Eye (tissue), 1 donor: ENCODE measurements around the gene KANK2.

Source experiments
- DNase-seq: peaks from one replicate; pipeline ENCODE4 v3.0.0-alpha.2; 2015

KANK2 gene

DNA sequence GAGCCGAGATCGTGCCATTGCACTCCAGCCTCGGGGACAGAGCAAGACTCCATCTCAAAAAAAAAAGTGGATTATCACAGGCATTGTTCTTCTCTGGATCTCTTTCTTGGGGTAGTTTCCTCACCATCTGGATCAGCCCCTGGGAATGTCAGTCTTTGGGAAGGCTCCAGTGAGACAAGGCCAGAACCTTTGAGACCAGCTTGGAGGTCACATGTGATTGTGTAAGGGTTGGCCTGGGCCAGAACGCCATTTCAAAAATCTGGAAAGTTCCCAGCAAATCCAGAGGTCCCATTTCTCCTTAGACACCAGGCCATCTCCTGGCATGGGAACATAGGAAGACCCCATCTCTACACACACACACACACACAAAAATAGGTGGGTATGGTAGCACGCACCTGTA lies 27.8 kb upstream of the KANK2 start:
- no peak for DNase-seq

DNA sequence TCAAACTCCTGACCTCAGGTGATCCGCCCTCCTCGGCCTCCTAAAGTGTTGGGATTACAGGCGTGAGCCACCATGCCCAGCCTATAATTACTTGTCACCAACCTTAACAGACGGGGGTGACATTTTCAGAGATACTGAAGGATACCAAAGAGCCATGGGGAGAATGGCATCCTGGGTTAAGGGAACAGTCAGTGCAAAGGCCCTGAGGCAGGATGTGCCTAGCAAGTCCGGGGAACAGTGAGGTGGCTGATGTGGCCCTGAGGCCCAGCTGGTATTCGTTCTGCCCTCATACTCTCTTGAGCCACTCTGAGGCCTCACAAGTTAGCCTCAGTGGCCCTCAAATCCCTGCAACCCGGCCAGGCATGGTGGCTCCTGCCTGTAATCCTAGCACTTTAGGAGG lies 27.1 kb upstream of the KANK2 start:
- no peak for DNase-seq

DNA sequence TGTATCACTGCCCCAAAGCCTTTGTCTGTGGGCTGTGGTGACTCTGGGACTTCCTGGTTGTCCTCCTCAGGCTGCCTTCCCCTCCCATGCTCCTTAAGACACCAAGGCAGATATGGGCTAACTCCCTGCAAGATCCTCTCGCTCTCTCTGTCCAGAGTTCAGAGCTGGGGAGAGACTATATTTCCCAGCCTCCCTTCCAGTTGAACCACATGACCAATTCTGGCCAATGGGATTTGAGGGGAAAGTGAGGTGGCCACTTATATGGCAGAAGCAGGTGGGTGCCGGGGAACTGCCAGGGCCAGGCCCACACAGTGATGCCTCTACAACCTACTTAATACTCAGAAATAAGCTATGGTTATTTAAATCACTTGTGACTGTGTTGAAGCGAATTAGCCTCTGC lies 25.9 kb upstream of the KANK2 start:
- DNase-seq, result no peak

DNA sequence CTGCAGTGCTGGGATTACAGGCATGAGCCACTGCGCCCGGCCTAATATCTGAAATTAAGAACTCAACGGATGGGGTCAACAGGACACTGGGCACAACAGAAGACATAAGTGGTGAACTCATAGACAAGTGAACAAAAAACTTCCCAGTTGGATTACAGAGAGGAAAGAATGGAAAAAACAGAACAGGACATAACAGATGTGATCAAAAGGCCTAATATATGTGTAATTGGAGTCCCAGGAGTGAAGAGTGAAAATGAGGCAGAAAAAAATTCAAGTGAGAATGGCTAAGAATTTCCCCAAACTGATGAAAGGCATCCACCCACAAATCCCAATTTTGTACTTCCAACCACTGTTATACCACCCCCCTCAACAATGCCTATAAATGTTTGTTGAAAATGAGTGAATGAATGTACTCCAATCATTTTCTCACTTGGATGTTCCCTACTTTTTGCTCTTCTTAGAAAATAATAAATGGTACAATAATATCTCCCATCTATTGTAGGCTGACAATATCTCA lies 23.8 kb upstream of the KANK2 start:
- no peak for DNase-seq

DNA sequence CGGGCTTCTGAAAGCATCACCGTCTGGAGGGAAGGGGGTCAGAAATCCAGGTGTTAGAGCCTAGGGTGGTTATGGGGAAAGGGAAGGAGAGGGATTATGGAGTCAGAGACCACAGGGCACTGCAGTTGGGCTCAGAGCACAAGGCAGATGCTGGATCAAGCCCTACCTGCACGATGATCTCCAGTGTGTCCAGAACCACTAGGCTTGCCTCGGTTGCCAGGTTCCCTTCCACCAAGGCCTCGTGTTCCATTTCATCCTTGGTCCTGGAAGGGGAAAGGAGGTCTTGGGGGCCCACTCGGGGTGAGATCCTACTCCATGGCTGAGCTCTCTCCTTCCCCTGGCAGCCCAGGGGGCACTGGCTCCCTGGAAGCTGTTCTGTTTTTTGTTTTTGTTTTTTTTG lies 17.0 kb upstream of the KANK2 start:
- DNase-seq, result no peak

DNA sequence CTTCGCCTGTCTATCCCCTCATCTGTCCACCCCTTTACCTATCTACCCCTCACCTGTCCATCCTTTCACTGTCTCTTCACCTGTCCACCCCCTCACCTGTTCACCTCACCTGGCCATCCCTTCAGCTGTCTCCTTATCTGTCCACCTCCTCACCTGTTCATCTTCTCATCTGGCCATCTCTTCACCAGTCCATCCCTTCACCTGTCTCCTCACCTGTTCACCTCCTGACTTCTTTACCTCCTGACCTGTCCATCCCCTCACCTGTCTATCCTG lies 13.2 kb upstream of the KANK2 start:
- DNase-seq, result no peak

DNA sequence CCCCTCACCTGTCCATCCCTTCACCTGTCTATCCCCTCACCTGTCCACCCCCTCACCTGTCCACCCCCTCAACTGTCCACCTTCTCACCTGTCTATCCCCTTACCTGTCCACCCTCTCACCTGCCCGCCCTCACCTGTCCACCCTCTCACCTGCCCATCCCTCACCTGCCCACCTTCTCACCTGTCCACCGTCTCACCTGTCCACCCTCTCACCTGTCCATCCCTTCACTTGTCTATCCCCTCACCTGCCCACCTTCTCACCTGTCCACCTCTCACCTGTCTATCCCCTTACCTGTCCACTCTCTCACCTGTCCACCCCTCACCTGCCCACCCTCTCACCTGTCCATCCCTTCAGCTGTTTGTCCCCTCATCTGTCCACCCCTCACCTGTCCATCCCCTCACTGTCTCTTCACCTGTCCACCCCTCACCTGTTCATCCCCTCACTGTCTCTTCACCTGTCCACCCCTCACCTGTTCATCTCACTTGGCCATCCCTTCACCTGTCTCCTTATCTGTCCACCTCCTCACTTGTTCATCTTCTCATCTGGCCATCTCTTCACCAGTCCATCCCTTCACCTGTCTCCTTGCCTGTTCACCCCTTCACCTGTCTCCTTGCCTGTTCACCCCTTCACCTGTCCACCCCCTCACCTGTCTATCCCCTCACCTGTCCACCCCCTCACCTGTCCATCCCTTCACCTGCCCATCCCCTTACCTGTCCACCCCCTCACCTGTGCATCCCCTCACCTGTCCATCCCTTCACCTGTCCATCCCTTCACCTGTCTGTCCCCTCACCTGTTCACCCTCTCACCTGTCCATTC lies 12.7 kb upstream of the KANK2 start:
- DNase-seq, result peak; percentile 20

DNA sequence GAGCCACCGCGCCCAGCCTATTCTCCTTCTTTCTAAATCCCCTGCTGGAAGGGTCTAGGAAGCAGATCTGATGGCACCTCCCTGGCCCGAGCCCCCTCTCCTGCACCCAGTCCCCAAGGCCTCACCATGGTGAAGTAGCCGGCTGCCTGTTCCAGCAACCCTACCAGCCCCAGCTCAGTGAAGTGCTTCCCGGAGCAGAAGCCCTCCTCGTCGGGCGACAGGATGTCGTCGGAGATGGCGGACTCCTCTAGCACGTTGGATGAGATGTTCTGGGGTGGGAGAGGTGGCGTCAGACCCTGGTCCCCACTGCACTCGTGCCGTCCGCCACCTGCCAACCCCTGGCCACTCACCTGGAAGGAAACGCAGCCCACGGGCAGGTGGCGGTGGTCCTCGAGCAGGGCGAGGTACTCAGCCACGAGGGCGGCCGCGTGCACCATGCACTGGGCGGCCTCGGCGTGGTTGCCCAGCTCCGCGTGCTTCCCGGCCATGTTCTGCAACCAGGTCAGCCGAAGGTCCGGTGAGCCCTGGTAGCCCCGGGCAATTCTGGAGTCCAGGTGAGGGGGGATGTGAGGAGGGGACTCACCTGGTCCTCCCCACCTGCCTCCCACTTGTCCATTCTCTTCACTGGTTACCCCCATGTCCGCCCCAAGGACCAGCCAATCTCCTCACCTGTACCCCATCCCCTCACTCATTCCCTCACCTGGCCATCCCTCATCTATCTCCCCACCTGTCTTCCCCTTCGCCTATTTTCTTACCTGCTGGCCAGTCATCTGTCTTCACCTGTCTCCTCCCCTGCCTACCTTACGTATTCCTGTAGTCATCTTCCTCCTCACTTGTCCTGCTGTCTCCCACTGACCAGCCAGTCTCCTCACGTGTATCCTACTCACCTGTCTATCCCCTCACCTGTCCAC lies 11.5 kb upstream of the KANK2 start:
- DNase-seq, result peak; percentile 21

DNA sequence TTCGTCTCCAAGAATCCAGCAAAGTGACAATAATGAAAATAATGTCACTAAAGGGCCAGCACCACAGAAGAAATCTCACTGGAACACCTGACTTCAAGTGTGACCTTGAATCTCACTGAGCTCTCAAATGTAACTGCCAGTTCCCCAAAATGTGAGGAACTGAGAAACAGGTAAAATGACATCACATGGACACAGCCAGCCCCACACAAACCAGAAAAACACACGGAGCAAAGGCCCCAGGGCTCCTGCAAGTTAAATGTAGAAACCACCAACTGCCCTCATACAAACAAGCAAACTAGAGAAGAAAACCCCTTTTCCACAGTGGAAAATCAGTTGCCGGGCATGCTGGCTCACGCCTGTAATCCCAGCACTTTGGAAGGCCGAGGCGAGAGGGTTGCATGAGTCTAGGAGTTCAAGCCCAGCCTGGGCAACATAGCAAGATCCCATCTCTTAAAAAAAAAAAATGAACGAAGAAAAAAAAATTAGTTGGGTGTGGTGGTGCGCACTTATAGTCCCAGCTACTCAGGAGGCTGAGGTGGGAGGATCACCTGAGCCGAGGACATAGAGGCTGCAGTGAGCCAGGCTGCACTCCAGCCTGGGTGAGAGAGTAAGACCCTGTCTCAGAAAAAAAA lies 8.7 kb upstream of the KANK2 start:
- DNase-seq, result no peak

DNA sequence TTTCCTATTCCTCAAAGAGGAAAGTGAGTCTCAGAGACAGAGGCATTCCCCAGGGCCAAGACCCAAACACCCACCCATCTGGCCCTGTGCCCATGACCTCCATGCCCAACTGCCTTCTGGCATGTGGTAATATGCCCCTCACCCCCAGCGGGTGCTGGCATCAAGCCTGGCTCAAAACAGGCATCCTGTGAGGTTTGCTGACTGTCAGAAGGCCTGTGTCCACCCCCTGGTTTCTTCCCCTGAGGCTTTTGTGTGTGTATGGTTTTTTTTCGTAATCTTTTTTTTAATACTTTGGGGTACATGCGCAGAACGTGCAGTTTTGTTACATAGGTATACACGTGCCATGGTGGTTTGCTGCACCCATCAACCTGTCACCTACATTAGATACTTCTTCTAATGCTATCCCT lies 7.6 kb upstream of the KANK2 start:
- DNase-seq, result no peak

DNA sequence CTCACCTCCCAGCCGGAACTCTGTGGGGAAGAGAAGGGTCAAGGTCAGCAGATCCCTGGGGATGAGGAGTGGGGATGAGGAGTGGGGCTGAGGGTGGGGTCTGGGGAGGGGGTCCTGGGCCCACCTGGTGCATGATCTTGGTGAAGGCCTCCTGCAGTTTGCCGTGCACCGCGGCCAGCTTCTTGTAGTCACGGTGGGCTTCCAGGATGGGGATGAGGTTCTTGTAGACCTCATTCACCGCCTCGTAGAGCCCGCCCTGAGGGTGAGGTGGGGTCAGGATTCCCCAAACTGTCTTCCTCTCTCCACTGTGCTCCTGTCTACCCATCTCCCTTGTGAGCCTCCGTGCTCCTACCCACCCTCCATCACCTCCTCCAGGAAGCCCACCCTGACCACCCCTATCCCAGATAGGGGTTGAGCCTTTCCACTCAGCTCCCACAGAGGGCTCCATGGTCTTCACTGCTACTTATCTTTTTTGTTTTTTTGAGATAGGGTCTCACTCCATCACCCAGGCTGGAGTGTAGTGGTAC lies 6.8 kb upstream of the KANK2 start:
- no peak for DNase-seq

DNA sequence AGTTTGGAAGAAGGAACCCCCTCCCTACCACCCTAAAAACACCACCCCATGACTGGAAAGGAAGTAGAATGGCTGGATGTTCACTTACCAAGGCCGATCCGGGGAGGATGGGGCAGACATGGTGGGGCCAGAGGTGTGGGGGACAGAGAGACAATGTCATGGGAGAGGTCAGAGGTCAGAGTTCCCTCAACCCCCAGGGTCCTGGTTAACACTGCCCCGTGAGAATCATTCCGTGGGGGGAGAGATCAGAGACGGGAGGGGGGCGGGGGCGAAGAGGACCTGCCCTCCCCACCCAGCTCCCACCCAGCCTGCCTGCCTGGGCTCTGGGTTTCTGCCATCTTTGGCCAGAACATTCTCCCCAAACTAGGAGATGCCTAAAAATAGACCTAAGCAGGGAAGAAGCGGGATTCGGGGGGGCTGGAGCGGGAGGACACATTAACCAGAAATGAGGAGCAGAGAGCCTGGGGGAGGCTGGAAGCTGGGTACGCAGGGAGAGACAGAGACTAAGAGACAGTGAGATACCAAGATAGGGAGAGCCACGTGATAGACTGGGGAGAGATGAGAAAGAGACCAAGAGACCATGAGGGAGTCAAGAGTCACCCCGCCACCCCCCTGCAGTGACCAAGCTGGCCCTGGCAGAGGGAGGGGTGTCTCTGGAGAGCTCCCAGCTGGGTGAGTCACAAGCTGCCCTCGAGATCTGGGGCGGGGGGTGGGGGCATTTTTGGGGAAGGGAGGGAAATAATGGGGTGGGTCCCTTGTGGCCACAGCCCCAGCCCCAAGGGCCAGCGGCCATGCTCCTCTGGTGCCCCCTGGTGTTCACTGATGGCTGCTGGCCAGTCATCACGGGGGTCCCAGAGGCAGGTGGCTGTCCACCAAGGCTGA lies 6.1 kb upstream of the KANK2 start:
- peak; percentile 63 for DNase-seq

DNA sequence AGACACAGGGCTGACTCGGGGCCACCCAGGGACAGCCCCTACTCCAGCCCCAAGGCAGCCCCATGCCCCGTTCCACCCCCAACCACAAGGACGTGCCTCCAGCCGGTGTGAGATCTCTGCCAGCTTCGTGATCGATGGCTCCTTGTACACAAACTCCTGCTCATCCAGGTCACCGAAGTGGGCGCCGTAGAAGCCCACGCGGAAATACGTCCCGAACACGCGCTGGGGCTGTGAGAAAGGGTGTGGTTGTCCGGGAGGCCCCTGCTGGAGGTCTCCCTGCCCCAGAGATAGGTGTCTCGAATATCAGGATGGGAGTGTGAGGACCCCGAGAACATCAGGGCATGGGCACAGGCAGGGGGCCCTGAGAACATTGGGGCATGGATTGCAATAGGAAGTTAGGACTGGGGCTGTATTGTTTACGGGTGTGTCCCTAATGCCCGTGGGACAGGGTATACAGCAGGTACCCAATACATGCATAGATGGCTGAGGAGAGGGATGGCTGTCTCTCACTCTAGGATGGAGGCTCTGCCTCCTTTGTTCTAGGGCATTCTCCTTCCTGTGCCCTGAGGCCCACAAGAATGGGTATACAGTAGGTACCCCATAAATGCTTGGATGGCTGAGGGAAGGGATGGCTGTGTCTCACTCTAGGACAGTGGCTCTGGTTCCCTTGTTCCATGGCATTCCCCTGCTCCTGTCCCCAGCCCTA lies 5.3 kb upstream of the KANK2 start:
- DNase-seq, result no peak

DNA sequence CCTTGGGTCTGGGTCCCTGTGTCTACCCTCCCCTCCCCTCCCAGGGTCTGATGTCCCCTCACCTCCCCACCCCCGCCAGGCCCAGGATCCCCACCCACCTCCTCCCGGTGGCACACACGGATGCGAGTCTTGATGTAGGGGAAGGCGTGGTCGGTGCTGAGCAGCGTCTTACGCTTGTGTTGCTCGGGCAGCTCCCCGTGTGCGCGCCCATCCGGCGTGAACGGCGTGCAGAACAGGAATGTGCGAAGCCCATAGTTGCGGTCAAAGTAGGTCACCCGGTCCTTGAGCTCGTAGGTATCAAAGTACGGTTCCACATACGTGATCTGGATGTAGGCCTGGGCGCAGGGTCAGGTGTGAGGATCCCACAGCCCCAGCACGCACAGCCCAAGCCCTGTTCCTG lies 4.4 kb upstream of the KANK2 start:
- no peak for DNase-seq

DNA sequence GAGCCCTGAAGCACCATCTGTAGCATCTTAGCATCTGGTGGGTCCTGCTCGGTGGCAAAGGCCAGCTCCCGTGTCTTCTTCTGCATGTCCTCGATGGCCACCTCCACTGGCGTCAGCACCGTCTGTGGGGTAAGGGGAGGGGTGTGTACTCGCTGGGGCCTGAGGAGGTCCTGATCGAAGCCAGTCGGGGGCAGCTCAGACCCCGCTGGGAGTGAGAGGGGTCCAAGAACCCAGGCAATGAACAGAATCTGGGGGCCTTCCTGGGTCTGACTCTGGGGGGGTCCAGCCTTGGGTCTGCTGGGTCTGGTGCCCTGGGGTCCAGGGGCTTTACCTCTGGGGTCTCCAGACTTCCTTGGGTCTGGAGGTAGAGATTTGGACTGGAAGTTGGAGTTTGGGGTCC lies 3.6 kb upstream of the KANK2 start:
- DNase-seq, result no peak

DNA sequence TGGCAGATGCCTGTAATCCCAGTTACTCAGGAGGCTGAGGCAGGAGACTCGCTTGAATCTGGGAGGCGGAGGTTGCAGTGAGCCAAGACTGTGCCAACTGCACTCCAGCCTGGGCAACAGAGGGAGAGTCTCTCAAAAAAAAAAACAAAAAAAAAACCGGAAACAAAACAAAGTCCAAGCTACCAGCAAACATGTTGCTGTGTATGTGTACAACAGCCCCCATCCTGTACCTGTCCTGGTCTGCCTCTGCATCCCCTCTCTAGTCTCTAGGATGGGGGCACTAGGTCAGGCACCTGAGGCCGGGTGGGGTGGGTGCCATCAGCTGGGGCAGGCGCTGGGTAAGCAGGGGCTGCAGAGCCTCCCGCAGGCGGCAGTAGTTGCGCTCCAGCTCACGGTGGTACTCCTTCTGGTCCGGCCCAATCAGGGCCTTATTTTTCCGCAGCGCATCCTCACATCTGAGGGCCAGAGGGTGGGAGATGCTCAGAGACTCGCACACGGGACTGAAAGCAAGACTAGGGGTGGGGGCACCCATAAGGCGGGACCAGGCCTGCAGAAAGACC lies 2.8 kb upstream of the KANK2 start:
- no peak for DNase-seq

DNA sequence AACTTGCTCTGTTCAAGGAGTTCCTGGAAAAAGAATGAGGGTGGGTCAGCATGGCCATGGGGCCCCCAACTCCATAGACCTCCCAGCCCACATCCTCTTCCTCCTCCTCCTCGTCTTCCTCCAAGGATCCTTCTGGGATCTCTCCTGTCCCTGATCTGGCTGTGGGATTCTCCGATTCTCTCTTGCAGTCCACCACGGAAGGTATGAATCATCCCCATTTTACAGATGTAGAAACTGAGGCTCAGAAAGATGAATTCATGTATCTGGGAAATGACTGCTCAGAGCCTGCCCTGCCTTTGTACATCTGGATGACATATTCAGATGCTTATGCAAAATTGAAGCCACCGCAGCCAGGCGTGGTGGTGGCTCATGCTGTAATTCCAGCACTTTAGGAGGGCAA lies 2.2 kb upstream of the KANK2 start:
- no peak for DNase-seq

DNA sequence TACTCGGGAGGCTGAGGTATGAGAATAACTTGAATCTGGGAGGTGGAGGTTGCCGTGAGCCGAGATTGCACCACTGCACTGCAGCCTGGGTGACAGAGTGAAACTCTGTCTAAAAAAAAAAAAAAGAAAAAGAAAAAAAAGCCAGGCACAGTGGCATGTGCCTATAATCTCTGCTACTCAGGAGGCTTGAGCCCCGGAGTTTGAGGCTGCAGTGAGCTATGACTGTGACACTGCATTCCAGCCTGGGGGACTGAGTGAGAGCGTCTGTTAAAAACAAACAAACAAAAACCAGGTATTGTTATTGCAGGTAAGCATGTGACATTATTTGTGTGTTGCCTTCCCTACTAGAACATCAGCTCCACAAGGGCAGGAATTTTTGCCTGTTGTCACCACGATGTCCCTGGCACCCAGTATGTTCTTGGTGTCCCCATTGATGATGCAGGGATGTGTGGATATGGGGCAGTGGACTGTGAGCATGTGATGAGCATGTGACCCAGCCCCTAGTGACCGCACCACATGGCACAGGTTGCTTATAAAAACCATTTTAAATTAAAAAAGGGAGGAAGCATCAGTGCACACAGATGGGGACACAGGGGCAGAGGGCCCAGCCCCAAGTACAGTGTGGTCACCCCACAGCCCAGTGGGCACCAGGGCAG lies 1.6 kb upstream of the KANK2 start:
- DNase-seq, result peak; percentile 24

DNA sequence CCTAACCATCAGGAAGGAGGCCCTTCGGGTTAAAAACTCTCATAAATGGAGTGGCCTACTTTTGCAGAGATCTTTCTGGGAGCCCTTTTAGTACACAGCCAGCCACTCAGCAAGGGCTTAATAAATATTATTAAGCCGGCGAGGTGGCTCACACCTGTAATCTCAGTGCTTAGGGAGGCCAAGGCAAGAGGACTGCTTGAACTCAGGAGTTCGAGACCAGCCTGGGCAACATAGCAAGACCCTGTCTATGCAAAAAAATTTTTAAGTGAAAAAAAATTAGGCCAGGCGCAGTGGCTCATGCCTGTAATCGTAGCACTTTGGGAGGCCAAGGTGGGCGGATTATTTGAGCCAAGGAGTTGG lies 810 bp upstream of the KANK2 start:
- no peak for DNase-seq

DNA sequence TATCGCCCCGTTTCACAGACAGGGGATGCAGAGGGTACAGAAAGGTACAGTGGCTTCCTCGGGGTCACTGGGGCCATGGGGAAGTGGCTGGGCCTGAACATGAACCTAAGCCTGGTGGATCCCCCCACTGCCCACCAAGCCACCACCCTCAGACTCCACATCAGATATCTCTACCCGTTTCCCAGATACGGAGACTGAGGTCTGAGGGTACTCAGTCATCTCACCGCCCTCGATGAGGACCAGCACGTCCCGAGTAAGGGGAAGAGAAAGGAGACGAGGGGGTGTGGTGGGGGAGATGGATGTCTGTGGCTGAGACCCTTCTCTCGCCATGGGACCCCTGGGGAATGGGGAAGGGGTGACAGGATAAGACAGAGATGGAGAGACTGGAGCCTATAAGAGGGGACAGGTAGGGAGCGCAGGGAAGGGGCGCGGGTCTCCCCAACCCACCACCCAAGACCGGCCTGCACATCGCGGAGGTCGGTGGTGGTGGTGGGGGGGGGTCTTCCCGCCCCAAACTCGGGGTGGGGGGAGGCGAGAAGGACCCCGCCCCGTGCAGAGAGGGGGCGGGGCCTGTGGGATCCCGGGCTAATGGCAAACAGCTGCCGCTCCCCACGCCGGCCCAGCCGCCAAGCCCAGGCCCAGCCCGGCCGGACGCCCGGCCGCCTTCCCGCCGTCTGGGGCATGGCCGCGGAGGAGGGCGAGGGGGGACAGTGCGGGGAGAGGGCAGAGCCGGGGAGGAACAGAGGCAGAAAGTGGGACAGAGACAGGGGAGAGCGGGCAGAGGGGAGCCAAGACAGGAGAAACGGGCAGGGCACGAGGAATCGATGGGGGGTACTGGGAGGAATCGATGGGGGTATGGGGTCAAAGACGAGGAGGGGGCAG lies 698 bp downstream of the KANK2 start:
- DNase-seq, result peak; percentile 62
